DOHH2 (cell line): ENCODE results near the gene GTF2F1.

ENCODE experiments used
- H3F3A ChIP-seq: fragments of 200-600 bp; sonication (generic), shearing (Covaris generic); 2 replicates; pipeline ENCODE4 v1.6.0; 2016; ENCODE audit warnings: antibody characterized with exemption, mild to moderate bottlenecking; ENCODE audit not compliant: control insufficient read depth, insufficient read depth
- H3K27ac ChIP-seq: fragments of 200-600 bp; sonication (generic); 2 replicates; pipeline ENCODE4 v1.5.1; 2014; ENCODE audit warnings: low read depth, mild to moderate bottlenecking, low read length, moderate library complexity
- H3K27me3 ChIP-seq: fragments of 200-600 bp; sonication (generic); 2 replicates; pipeline ENCODE4 v1.6.1; 2014; ENCODE audit warnings: mild to moderate bottlenecking, low read length, mixed read lengths; ENCODE audit not compliant: control insufficient read depth
- H3K36me3 ChIP-seq: fragments of 200-600 bp; sonication (generic); 2 replicates; pipeline ENCODE4 v1.6.1; 2014; ENCODE audit warnings: mild to moderate bottlenecking, low read length, moderate library complexity, mixed read lengths; ENCODE audit not compliant: control insufficient read depth
- H3K4me1 ChIP-seq: fragments of 200-600 bp; sonication (generic); 2 replicates; pipeline ENCODE4 v1.6.1; 2014; ENCODE audit warnings: mild to moderate bottlenecking, low read length, mixed read lengths; ENCODE audit not compliant: control insufficient read depth
- H3K4me2 ChIP-seq: fragments of 200-600 bp; sonication (generic); 2 replicates; pipeline ENCODE4 v1.6.0; 2014; ENCODE audit warnings: mild to moderate bottlenecking, low read length, moderate library complexity
- H3K4me3 ChIP-seq: fragments of 200-600 bp; sonication (generic); 2 replicates; pipeline ENCODE4 v1.5.1; 2014; ENCODE audit warnings: mild to moderate bottlenecking, low read length, mixed read lengths
- H3K79me2 ChIP-seq: fragments of 200-600 bp; sonication (generic); 2 replicates; pipeline ENCODE4 v1.6.1; 2014; ENCODE audit warnings: mild to moderate bottlenecking, low read length, mixed read lengths; ENCODE audit not compliant: control insufficient read depth
- H3K9me2 ChIP-seq: fragments of 200-600 bp; sonication (generic); replicated peaks from 2 replicates; pipeline ENCODE4 v1.6.1; 2014; ENCODE audit warnings: mild to moderate bottlenecking, low read length, mixed read lengths; ENCODE audit not compliant: control insufficient read depth
- H3K9me3 ChIP-seq: fragments of 200-600 bp; sonication (generic); 2 replicates; pipeline ENCODE4 v1.6.1; 2014; ENCODE audit warnings: antibody characterized with exemption, low read length, mixed read lengths; ENCODE audit not compliant: control insufficient read depth, insufficient read depth
- H4K20me1 ChIP-seq: fragments of 200-600 bp; sonication (generic); 2 replicates; pipeline ENCODE4 v1.6.0; 2014; ENCODE audit warnings: low read depth, mild to moderate bottlenecking, antibody characterized with exemption, low read length, moderate library complexity; ENCODE audit not compliant: control insufficient read depth, insufficient read depth
- EZH2phosphoT487 ChIP-seq: fragments of 200-600 bp; sonication (generic); IDR thresholded peaks from 2 replicates; pipeline ENCODE4 v1.6.1; 2017; ENCODE audit warnings: borderline replicate concordance, mild to moderate bottlenecking, antibody characterized with exemption, low read length, moderate library complexity, mixed read lengths
- TF ChIP-seq, protein P1 (sequence below): fragments of 200-600 bp; sonication (generic); IDR thresholded peaks from one replicate; pipeline ENCODE4 v1.5.1; 2014; ENCODE audit warnings: antibody characterized with exemption, mild to moderate bottlenecking, low read depth, low read length; ENCODE audit not compliant: poor library complexity, severe bottlenecking

The GTF2F1 gene

DNA sequence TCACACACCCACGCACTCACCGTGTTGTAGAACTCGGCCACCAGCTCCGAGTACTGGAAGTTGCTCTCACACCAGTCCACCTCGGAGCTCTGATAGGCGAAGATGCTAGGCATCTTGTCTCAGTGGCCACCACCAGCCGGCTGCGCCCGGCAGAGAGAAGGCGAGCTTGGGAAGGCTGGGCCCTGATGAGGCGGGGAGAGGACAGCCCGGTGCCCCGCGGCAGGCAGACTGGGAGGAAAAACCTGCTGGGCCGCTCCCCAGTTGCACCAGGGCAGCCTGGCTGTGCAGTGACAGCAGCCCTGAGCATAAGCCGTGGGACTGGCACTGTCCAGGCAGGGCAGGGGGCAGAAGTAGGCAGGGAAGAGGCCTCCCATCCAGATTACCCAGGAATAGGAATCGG, 59.5 kb downstream of the GTF2F1 start, which contains the start of gene ACER1:
ACER1 (minus strand) TSS at position 174 of the 400 bp plus-strand sequence; CDS start at position 113, 61 bp downstream.
- no peaks in the 10 kb centered on the region for H3K9me2 ChIP-seq
- H3K4me2 ChIP-seq, result no peak within 1 kb of the TSS
- H3K4me3 ChIP-seq, result no peak within 1 kb of the TSS
- H3K9me3 ChIP-seq, result no peaks in the 10 kb centered on the region
- H3K4me1 ChIP-seq, result no peaks in the 10 kb centered on the region
- no peaks in the 10 kb centered on the region for H3K79me2 ChIP-seq
- no peaks in the 10 kb centered on the region for H4K20me1 ChIP-seq
- no peak within 1 kb of the TSS for H3K27ac ChIP-seq
- H3F3A ChIP-seq, result no peaks in the 10 kb centered on the region
- H3K27me3 ChIP-seq, result no peaks in the 10 kb centered on the region
- no peaks in the 10 kb centered on the region for H3K36me3 ChIP-seq
- TF ChIP-seq EZH2phosphoT487, result no peak
- TF ChIP-seq, protein P1, sequence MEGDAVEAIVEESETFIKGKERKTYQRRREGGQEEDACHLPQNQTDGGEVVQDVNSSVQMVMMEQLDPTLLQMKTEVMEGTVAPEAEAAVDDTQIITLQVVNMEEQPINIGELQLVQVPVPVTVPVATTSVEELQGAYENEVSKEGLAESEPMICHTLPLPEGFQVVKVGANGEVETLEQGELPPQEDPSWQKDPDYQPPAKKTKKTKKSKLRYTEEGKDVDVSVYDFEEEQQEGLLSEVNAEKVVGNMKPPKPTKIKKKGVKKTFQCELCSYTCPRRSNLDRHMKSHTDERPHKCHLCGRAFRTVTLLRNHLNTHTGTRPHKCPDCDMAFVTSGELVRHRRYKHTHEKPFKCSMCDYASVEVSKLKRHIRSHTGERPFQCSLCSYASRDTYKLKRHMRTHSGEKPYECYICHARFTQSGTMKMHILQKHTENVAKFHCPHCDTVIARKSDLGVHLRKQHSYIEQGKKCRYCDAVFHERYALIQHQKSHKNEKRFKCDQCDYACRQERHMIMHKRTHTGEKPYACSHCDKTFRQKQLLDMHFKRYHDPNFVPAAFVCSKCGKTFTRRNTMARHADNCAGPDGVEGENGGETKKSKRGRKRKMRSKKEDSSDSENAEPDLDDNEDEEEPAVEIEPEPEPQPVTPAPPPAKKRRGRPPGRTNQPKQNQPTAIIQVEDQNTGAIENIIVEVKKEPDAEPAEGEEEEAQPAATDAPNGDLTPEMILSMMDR, result no peak
